Stimulated activated naive CD8-positive, alpha-beta T cell treated with anti-CD3 and anti-CD28 coated beads, Interleukin-15, amount 100 ng/mL, for 72 hours (primary cell): Measurements from ENCODE around the gene GNG14.
"Not testable (repeated sequence)": the region's sequence is repeated elsewhere in the genome, so short reads cannot be mapped to it uniquely, and the experiment has no call there.

Experiments
- ATAC-seq: fragments of 150-1000 bp; cut with Tn5 transposase; 2 replicates; pipeline ENCODE4 v1.10.0; 2021; ENCODE audit warnings: mild to moderate bottlenecking, moderate library complexity
- DNase-seq, 2 donors: peaks; one replicate each; pipeline ENCODE4 v3.0.0; 2021 to 2022
- H3K27ac Mint-ChIP-seq, 2 donors: one replicate each; pipeline ENCODE4 v1.8.0; 2022; ENCODE audit warnings: mild to moderate bottlenecking in 2 of 2, mixed read lengths in 2 of 2, moderate library complexity in 2 of 2
- H3K27me3 Mint-ChIP-seq: one replicate; pipeline ENCODE4 v1.8.0; 2022; ENCODE audit warnings: mixed read lengths
- H3K4me1 Mint-ChIP-seq: one replicate; pipeline ENCODE4 v1.8.0; 2022; ENCODE audit warnings: mild to moderate bottlenecking, mixed read lengths
- H3K4me3 Mint-ChIP-seq, 2 donors: one replicate each; pipeline ENCODE4 v1.8.0; 2022; ENCODE audit warnings: mild to moderate bottlenecking in 2 of 2, mixed read lengths in 2 of 2, moderate library complexity in 1 of 2
- H3K9me3 Mint-ChIP-seq, 2 donors: one replicate each; pipeline ENCODE4 v1.8.0; 2022; ENCODE audit warnings: mixed read lengths in 2 of 2

The GNG14 gene

DNA sequence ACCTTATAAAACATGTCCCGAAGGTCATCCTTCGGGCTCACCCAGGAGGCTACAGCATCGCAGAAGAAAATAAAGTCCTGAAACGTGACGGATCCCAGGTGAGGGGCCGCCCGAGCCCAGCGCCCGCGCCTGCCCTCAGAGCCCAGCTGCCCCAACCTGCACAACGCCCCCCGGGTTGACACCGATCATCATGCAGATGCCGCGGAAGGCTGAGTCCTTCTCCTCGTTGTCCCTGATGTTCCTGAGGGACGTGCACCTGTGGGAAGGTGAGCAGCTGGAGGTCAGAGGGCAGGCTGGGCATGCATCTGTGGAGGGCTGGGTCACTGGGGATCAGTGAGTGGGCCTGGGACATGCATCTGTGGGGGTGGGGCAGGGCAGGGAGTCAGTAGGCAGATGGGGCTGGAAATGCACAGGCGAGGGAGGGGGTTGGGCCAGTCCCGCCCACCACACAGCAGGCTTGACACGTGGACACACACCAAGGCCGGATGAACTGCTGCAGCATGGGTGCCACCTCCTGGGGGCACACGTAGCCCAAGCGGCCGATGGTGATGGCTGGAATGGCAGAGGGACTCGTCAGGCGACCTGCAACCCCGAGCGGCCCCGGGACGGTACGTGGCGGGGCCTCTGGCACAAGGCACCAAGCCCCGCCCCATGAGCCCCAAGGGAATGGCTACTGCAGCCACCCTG, 13.9 kb downstream of the GNG14 start:
- no peak overlapping the region for H3K4me3 Mint-ChIP-seq
- H3K27ac Mint-ChIP-seq, result no peak overlapping the region
- H3K27me3 Mint-ChIP-seq, result no peaks in the 10 kb centered on the region
- no peaks in the 10 kb centered on the region for H3K9me3 Mint-ChIP-seq
- peaks cover 13% of the 10 kb centered on the region for H3K4me1 Mint-ChIP-seq
- DNase-seq (no peak), ATAC-seq (no peak)

DNA sequence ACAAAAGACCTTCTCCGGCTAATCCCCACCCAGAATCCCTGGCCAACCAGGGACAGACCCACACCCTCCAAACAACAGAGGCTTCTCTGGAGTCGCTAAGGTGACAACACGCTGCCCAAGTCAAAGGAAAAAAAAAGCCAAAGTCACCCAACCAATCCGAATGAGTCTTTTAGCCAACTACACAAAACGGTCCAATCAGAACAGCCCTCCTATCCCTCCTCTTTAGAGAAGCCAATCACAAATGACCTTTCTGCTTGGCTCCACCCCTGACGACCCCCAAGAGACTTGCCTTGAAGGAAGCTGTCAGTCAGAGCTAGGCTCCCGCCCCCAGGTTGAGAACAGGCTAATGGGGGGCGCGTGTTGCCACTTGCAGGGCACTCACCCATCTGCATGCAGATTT, 15.2 kb downstream of the GNG14 start:
- DNase-seq (peak in 1 of 2 donors; percentile 31), ATAC-seq (peak; percentile 67)
- no peaks in the 10 kb centered on the region for H3K9me3 Mint-ChIP-seq
- H3K4me3 Mint-ChIP-seq, result peak overlapping the region in 1 of 2 donors; percentile 14
- H3K27ac Mint-ChIP-seq, result no peak overlapping the region
- no peaks in the 10 kb centered on the region for H3K27me3 Mint-ChIP-seq
- H3K4me1 Mint-ChIP-seq, result peaks cover 10% of the 10 kb centered on the region

DNA sequence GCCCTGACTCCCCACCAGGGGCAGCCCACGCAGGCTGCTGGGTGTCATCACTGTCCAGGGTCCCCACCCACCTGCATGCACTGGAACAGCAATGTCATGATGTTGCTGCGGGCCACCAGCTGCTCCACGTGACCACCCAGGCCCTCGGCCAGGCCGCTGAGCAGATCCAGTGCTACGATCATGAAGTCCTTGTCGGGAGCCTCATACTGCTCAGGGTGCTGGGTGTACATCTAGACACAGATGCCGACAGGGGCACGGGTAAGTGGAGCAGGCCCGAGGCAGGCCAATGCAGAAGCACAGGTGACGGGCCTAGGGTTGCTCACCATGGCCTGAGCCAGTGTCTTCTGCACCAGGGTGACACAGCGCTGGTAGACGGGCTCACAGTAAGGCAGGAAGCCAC, 17.4 kb downstream of the GNG14 start:
- no peak for ATAC-seq
- H3K27ac Mint-ChIP-seq, result peak overlapping the region in 1 of 2 donors; percentile 19
- H3K9me3 Mint-ChIP-seq, result no peaks in the 10 kb centered on the region
- no peaks in the 10 kb centered on the region for H3K27me3 Mint-ChIP-seq
- peaks cover 7% of the 10 kb centered on the region for H3K4me1 Mint-ChIP-seq
- DNase-seq, result no peak
- no peak overlapping the region for H3K4me3 Mint-ChIP-seq

DNA sequence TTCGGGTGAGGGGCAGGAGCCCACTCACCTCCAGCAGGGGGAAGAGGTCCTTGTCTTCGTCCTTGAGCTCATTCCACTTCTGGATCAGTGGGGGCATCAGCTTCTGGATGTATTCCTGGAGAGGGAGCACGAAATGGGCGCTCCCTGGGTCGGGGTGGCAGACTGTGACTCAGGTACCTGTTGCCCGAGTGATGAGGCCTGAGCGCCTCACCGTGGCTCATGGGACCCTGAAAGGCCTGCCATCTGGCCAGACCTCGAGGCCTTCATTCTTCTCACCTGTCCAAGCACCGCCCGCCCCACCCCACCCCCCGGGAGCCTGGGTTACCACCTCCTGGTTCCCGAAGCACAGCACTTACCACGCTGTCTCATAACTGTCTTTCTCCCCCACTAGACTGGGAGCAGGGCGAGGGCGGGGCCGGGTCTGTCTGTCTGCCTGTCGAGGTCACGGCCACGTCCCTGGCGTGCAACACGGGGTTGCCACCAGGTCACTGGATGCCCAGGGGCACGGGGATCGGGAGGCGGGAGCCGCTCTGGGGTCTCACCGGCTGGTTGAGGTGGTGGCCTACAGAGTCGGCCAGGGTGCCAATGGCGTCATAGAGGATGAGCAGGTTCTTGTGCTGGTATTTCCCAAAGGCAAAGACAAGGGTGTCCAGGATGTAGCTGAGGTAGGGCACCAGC, 18.0 kb downstream of the GNG14 start:
- Mint-ChIP-seq H3K27me3 (no peaks in the 10 kb centered on the region), H3K27ac (no peak overlapping the region), H3K4me3 (no peak overlapping the region), H3K9me3 (no peaks in the 10 kb centered on the region), H3K4me1 (peaks cover 7% of the 10 kb centered on the region)
- DNase-seq (no peak), ATAC-seq (no peak)

DNA sequence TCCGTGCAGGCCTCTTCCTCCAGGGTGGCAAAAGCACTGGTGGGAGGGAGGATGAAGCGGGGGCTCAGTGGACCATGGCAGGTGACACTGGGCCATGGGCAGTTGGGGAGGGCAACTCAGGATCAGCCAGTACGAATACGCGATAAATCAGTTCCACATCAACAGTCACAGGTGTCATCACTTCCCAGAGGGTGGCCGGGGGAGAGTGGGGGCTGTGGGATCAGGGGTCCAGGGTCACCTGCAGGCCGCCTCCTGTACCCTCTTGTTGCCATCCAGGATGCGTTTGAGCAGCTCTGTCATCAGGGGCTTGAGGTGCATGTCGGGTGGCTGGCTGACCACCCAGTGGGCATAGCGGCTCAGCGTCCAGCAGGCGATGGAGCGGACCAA, 18.5 kb downstream of the GNG14 start:
- Mint-ChIP-seq H3K9me3 (no peaks in the 10 kb centered on the region), H3K4me3 (no peak overlapping the region), H3K27me3 (no peaks in the 10 kb centered on the region), H3K27ac (no peak overlapping the region), H3K4me1 (peaks cover 7% of the 10 kb centered on the region)
- DNase-seq (no peak), ATAC-seq (no peak)

DNA sequence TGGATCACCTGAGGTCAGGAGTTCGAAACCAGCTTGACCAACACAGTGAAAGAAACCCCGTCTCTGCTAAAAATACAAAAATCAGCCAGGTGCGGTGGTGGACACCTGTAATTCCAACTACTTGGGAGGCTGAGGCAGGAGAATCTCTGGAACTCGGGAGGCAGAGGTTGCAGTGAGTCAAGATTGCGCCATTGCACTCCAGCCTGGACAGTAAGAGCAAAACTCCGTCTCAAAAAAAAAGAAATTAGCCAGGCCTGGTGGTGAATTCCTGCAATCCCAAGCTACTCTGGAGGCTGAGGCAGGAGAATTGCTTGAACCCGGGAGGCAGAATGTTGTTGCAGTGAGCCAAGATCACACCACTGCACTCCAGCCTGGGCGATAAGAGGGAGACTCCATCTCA, 20.8 kb downstream of the GNG14 start:
- H3K4me1 Mint-ChIP-seq, result no peaks in the 10 kb centered on the region
- H3K27ac Mint-ChIP-seq, result peak overlapping the region in 1 of 2 donors; percentile 12
- H3K9me3 Mint-ChIP-seq, result no peaks in the 10 kb centered on the region
- ATAC-seq (no peak), DNase-seq (no peak)
- no peak overlapping the region for H3K4me3 Mint-ChIP-seq
- no peaks in the 10 kb centered on the region for H3K27me3 Mint-ChIP-seq

DNA sequence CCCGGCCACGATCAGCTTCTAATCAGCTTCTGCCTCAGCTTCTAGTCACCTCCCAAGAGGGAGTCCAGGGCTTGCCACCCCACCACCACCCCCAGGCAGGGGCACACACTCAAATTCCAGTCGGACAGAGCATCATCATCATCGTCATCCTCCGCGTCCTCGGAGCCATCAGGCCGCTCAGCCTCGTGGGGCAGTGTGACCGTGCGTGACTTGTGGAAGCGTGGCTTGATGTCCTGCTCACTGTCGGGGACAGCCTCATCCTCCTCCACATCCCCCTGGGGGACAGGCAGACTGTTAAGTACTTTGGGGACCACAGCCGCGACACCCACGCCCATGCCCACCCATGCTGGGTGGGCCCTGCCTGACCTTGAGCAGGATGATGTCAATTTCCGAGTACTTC, 23.4 kb downstream of the GNG14 start:
- H3K27me3 Mint-ChIP-seq, result no peaks in the 10 kb centered on the region
- H3K9me3 Mint-ChIP-seq, result no peaks in the 10 kb centered on the region
- DNase-seq, result no peak
- no peak overlapping the region for H3K4me3 Mint-ChIP-seq
- peak overlapping the region in 1 of 2 donors; percentile 48 for H3K27ac Mint-ChIP-seq
- H3K4me1 Mint-ChIP-seq, result no peaks in the 10 kb centered on the region
- ATAC-seq, result no peak

DNA sequence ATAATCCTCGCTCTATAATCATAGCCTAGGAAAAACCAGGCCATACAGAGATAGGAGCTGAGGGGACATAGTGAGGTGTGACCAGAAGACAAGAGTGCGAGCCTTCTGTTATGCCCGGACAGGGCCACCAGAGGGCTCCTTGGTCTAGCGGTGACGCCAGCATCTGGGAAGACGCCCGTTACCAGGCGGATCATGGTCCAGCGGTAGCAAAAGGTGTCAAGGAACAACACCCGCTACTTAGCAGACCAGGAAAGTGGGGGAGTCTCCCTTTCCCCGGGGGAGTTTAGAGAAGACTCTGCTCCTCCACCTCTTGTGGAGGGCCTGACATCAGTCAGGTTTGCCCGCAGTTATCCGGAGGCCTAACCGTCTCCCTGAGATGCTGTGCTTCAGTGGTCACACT, 24.3 kb downstream of the GNG14 start:
- DNase-seq, H3K27me3 Mint-ChIP-seq, H3K27ac Mint-ChIP-seq, H3K4me3 Mint-ChIP-seq, ATAC-seq, H3K9me3 Mint-ChIP-seq, H3K4me1 Mint-ChIP-seq: not testable (repeated sequence)

DNA sequence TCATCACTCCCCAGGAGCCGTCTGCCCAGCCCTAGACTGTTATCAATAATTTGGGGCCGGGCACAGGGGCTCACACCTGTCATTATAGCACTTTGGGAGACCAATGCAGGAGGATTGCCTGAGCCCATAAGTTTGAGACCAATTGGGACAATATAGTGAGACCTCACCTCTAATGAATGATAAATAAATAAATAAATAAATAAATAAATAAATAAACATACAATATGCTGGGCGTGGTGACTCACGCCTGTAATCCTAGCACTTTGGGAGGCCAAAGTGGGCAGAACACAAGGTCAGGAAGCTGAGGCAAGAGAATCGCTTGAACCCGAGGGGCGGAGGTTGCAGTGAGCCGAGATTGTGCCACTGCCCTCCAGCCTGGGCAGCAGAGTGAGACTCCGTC, 25.5 kb downstream of the GNG14 start:
- not testable (repeated sequence) for DNase-seq, ATAC-seq, H3K4me1 Mint-ChIP-seq, H3K27me3 Mint-ChIP-seq, H3K4me3 Mint-ChIP-seq, H3K9me3 Mint-ChIP-seq, H3K27ac Mint-ChIP-seq

DNA sequence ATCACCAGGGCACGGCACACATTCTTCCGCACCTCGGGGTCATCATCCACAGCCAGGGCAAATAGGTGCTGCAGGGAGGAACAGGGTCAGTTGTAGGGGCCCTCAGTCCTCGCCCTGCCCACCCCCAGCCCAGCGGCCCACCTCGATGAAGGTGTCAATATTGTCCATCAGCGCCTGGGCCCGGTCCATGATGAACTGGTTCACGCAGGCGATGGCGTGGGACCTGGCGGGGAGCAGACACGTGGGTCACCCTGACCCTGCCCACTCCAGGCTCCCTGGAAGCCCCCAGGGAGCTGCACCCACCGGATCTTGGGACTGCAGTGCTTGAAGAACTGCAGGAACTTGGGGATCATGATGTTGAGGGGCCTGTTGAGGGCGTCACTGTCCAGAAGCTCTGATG, 27.3 kb downstream of the GNG14 start:
- Mint-ChIP-seq H3K4me1 (peaks cover 19% of the 10 kb centered on the region), H3K4me3 (no peak overlapping the region), H3K9me3 (no peaks in the 10 kb centered on the region), H3K27ac (no peak overlapping the region), H3K27me3 (no peaks in the 10 kb centered on the region)
- DNase-seq (no peak), ATAC-seq (no peak)

DNA sequence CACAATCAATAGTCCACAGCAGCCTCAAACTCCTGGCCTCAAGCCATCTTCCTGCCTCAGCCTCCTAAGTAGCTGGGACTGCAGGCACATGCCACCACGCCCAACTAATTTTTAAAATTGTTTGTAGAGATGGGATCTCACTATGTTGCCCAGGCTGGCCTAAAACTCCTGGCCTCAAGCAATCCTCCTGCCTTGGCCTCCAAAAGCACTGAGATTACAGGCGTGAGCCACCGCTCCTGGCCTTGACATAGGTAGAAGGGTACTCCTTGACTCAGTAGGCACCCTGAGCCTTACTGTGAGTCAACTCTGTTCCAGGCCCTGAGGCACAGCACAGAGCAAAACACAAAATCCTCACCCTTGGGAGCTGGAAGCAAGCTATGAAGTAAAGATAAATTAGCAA, 28.1 kb downstream of the GNG14 start:
- H3K4me1 Mint-ChIP-seq, result peaks cover 26% of the 10 kb centered on the region
- no peak overlapping the region for H3K4me3 Mint-ChIP-seq
- ATAC-seq, result no peak
- peak overlapping the region in 1 of 2 donors; percentile 35 for H3K27ac Mint-ChIP-seq
- H3K9me3 Mint-ChIP-seq, result no peaks in the 10 kb centered on the region
- no peak for DNase-seq
- no peaks in the 10 kb centered on the region for H3K27me3 Mint-ChIP-seq

DNA sequence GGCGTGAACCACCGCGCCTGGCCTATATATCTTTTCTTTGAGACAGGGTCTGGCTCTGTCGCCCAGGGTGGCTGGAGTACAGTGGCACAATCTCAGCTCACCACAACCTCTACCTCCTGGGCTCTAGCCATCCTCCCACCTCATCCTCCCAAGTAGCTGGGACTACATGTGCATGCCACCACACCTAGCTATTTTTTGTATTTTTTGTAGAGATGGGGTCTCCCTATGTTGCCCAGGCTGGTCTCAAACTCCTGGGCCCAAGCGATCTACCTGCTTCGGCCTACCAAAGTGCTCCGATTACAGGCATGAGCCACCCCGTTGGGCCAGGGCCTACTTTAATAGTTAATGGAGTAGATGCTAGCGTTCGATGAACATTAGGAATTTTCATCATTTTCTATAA, 32.5 kb downstream of the GNG14 start:
- no peaks in the 10 kb centered on the region for H3K27me3 Mint-ChIP-seq
- peak overlapping the region; percentile 92 to 98 for H3K4me3 Mint-ChIP-seq
- ATAC-seq, result no peak
- H3K27ac Mint-ChIP-seq, result no peak overlapping the region
- H3K4me1 Mint-ChIP-seq, result peaks cover 45% of the 10 kb centered on the region
- no peaks in the 10 kb centered on the region for H3K9me3 Mint-ChIP-seq
- no peak for DNase-seq

DNA sequence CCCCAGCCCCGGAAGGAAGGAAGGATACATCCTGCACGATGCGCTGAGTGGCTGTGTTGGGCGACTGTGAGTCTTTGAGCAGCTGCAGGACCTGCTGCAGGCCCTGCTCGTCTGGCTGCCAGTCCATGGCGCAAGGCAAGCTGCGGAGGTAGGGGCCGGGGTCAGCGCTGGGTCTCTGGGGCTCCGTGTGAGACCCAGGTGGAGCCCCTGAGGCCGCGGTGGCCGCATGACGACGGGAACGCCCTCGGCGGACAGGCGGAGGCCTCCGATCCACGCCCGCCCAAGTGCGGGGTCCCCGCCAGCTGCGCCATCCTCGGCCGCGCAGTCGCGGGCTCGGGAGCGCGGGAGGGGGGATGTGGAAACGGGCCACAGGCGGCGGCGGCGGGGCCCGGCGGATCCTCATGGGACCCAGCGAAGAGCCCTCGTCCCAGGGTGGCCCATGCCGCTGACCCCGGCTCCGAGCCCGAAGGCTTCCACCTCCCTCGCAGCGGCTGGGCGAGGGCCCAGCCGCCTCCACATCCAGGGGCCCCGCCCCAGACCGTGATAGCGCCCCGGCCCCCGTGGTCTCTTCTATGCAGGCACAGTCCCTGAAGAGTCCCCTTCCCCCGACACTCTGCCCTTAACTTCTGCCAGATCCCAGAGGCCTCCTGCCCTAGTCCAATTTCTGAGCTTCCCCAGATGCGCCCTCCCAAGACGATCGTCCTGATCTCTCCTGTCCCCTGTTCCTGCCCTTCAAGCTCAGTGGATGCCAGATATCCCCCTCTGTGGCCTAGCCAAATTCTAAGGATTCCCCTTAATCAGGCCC, 33.3 kb downstream of the GNG14 start:
- ATAC-seq, result peak; percentile 17
- Mint-ChIP-seq H3K9me3 (no peaks in the 10 kb centered on the region), H3K4me1 (peaks cover 45% of the 10 kb centered on the region), H3K27ac (peak overlapping the region; percentile 97 to 99), H3K4me3 (peak overlapping the region; percentile 92 to 99), H3K27me3 (no peaks in the 10 kb centered on the region)
- DNase-seq, result peak in 1 of 2 donors; percentile 38

DNA sequence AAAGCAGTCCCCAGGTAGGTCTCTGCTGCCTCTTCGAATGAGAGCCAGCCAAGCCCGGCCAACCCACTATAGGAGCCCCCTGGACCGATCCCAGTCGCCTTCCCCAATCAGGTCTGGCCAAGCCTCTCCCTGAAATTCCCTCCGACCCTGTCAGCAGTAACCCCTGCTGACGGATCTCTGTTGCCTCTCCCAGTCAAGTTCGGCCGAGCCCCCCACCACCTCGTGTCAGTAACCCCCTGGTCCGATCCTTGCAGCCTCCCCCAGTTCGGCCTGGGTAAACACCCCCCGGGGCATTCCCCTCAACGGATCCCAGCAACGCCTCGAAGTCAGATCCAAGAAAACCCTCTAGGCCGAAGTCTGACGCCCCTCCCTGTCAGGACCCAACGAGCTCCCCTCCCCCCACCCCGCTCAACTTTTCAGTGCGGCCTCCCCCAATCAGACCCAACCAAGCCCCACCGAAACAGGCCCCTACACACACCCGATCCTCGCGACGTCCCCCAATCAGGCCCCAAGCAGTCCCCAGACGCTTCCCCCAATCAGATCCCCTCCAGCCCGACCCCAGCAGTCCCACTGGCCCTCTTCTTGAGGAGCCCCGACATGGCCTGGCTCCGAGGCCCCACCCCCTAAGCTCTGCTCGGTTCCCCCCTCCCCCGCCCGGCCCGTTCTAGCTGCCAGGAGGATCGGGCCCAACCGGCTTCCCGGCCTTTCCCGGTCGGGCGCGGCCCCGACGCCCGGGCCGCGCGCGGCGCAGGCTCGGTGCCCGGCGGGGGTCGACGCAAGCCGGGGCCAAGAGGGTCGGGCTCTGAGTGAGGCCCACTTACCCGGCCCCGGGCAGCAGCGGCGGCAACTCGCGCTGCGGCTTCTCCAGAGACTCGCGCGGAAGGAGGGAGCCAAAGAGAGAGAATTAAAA, 34.1 kb downstream of the GNG14 start:
- H3K27me3 Mint-ChIP-seq, result no peaks in the 10 kb centered on the region
- peak; percentile 59 for ATAC-seq
- H3K4me1 Mint-ChIP-seq, result peaks cover 47% of the 10 kb centered on the region
- H3K4me3 Mint-ChIP-seq, result peak overlapping the region; percentile 97 to 99
- H3K9me3 Mint-ChIP-seq, result no peaks in the 10 kb centered on the region
- peak; percentile 63 to 68 for DNase-seq
- H3K27ac Mint-ChIP-seq, result peak overlapping the region; percentile 97 to 99
